GM18907 (cell line): ENCODE results near the gene NOX3.
"Not testable (repeated sequence)": the region's sequence is repeated elsewhere in the genome, so short reads cannot be mapped to it uniquely, and the experiment has no call there.

Experiments
- ATAC-seq: cut with Tn5 transposase; IDR thresholded peaks from one replicate; pipeline ENCODE4 v1.9.1; 2021; ENCODE audit warnings: mild to moderate bottlenecking, moderate library complexity; ENCODE audit not compliant: unreplicated experiment

The NOX3 gene

GRCh38 chr6:155470979-155471616 is 15.5 kb upstream of the NOX3 start:
- not testable (repeated sequence) for ATAC-seq

GRCh38 chr6:155468543-155468942 is 12.9 kb upstream of the NOX3 start:
- not testable (repeated sequence) for ATAC-seq

- ATAC-seq: no peak
These were observed 10.9 kb upstream of the NOX3 start for GRCh38 chr6:155466539-155466938.

DNA sequence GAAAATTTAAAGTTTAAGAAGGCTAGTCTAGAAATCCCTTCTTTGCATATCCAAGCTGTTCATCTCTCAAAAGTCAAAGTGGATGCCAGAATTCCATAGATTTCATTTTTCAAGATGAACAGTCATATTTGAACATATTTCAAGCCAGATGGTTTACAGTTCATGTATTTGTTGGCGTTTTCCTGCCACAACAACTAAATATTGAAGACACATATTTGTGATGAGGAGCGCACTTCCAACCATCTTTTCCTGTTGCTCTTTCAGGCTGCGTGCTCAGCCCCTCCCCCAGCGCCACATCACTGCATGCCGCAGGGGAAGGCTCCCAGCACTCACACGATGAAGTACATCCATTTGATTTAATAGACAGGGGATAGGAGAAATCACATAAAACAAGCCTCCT is 5.9 kb upstream of the NOX3 start:
- no peak for ATAC-seq

DNA sequence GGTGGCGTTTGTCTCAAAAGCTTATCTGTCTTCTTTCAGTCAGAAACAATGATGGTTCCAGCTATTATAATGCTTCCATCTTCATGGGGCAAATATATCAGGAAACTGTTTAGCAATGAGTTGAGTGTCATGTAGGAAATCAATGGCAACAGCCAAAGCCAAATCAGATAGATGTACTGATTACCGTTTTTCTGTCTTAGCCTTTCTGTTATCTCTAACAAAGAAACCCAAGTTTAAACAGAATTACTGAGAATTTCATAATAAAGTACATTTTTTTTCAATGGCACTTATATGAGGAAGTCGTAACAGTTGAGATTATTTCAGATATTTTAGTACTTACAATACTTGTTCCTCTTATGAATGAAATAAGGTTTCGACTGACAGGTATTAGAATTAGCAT is 1.2 kb downstream of the NOX3 start:
- ATAC-seq: no peak

- no peak for ATAC-seq
These were observed 1.6 kb downstream of the NOX3 start for GRCh38 chr6:155454008-155454407.

- ATAC-seq: no peak
These were observed 3.1 kb downstream of the NOX3 start for GRCh38 chr6:155452576-155452975.

- not testable (repeated sequence) for ATAC-seq
These were observed 4.1 kb downstream of the NOX3 start for GRCh38 chr6:155451530-155451929.

GRCh38 chr6:155450240-155450581 is 5.4 kb downstream of the NOX3 start:
- ATAC-seq: no peak

DNA sequence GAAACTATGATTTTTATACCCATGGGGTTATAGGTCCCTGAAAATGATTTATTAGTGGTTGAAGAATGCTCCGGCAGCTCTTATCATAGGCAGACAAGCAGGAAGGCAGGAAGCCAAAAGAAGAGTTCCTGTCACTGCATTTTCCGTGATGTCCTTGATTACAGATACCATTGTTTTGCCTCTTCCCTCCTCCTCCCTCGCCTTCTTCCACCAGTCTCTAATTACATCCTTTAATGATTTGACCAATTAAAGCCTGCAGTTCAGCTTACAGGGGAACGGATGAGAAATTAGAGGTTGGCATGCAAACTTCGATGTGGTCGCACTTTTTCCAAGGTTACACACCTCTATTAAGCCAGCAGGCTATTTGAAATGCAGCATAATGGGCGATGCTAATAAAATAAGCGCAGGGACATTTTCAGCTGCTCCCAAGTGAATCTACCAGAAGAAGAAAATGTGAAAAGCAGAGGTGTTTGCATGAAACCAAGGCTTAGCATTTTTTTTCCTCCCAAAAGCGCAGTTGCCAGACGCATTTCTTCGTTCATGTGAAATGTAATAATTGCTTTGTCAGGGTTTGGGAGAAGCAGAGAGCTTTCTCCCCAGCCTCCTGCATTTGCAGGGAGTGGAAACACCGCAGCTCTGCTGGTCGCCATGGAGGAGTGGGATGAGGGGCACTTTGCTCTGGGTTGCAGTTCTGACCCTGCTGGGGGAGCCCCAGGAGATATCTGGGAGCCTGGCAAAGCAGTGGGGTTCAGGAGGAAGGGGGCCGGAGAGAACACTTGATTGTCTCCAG is 6.0 kb downstream of the NOX3 start:
- no peak for ATAC-seq

GRCh38 chr6:155448668-155449449 is 6.8 kb downstream of the NOX3 start:
- ATAC-seq: no peak

DNA sequence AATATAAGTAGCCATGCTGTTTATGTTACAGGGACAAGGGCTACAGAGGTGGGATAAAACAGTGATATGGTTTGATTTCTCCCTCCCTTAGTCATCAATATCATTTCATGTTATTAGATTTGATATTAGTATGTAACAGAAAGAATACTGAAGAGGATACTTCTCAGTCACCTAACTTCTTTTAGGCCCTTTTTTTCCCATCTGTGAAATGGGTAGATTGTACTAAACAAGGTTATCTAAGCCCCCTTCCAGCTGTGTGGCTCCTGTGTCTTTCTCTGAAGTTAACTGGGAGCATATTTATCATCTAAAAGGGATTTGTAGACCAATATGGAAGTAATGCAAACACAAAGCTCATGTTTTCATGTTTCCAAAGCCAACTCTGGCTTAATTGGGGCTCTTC is 7.7 kb downstream of the NOX3 start:
- no peak for ATAC-seq

DNA sequence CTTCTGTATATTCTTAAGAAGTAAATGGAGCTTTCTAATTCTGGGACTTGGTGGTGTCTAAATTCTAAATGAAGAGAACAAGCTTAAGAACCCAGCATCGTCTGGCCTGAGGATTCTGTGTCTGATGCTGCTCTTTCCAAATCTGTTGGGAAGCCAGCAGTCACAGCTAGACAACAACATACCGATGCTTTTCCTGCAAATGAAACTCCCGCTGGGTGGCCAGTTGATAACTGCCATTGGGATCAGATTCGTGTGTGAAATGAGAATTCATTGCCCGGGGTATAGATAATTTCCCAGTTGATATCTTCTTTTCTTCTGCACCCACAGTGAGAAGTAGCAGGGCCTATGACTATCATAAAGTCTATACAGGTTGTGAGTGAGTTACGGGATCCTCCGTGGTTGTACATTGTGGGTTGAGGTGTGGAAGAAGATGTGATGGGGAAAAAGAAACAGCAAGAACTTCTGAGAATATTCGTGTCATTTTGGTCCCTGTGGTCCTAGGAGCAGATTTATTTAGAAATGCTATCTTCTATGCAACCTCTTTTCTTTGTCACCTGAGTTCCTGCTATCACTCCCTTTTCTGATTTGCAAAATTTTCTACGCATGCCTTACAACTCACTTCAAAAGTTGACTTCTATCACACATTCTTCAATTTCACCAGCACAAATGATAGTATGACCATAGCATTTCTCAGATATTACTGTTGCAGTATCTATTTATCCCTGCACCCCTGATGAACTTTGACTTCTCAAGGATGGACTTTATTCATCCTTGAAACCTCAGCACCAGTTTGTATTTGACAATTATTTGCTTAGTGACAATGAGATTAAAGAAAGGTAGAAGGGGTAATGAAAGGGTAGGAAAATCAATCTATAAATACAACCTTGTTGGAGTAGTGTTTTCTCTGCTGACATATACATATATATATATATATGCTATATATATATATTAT is 10.4 kb downstream of the NOX3 start:
- ATAC-seq: no peak

DNA sequence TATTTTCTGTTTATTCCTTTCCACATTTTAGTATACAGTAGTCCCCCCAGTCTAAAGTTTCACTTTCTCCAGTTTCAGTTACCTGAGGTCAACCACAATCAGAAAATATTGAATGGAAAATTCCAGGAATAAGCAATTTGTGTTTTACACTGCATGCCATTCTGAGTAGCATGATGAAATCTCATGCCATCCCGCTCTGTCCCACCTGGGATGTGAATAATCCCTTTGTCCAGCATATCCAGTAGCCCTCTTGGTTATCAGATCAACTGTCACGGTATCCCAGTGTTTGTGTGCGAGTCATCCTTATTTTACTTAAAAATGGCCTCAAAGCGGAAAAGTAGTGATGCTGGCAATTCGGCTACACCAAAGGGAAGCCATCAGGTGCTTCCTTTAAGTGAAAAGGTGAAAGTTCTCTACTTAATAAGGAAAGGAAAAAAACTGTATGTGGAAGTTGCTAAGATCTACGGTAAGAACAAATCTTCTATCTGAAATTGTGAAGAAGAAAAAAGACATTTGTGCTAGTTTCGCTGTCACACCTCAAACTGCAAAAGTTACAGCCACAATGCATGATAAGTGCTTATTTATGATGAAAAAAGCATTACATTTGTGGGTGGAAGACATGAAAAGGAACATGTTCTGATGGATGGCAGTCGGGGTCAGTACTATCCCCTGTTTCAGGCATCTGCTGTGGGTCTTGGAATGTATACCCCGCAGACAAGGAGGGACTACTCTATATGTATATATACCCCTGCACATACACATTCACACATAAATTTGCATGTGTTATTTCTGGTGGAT is 11.3 kb downstream of the NOX3 start:
- ATAC-seq: no peak

DNA sequence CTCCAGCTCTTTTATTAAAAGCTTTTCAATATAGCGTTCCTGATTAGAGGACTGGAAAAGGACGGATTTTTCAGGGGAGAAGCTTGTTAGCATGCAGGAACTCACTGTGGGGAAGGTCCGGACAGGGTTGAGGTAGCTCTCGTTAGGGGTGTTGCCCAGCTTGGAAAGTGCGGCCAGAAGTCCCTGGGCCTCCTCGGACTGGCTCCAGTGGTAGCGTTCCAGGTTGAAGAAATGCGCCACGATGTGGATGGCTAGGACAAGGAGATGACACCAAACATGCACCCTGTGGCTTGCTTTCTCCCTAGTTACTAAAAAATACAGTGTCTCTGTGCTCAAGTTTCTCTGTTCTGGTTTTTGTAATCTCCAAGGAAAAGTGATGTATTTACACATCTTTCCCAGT is 12.5 kb downstream of the NOX3 start:
- ATAC-seq: no peak

DNA sequence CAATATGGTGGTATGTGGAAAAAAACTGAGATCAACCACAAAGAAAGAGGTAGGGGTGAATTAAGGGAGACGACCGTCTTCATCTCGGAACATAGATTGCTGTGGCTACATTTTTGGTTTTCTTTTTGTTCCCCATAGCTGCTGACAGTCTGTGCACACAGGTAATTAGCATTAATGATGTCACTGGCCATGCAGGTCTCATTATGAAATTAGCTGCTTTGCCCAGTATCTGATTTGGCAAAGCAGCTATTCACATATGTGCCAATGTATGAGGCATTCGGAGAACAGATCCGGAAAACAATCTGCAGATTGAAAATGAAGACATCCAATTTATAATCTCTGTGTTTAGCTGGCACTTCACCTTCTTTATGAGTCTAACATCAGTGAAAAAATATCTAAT is 13.1 kb downstream of the NOX3 start:
- ATAC-seq: no peak

DNA sequence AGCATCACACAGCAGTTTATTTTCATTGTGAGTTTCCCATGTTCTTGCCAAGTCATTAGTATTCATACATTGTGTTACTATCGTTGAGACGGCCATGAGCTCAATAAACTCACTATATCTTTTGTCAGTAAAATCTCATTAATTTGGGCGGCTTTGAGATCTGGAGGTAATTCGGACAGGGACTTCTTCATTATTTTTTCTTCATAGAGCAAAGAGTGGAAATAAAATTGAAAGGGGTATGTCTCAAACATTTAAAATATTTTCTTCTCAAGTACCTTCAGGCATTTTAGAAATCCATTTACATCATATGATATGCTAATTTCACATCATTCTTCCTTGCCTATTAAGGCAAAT is 14.6 kb downstream of the NOX3 start:
- ATAC-seq: no peak

DNA sequence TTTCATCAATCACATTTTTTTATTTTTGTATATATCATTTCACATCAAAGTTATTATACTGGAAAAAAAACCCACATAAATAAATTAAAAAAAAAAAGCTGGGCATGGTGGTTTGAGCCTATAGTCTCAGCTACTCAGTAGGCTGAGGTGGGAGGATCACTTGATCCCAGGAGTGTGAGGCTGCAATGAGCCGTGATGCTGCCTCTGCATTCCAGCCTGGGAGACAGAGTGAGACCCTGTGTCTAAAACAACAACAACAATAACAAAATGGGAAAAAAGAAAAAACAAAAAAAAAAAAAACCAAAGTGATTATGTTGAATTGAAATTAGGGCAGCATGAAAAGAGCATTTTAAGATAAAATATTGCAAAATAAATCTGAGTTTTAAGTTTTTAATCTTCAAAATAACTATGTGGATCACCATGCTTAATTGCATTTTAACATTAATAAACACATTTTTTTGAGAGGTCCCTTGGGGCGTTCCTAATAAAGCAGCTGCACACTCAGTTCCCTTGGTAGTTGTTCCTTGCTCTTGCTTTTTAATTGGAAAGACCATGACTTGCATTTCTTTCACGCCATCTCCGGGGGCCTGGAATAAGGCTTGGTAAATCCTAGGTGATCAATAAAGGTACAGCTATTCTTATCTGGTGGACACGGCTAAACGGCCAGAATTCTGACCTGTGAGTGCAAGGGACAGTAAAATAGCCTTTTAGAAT is 15.1 kb downstream of the NOX3 start:
- ATAC-seq: no peak

- ATAC-seq: no peak
These were observed 16.3 kb downstream of the NOX3 start for GRCh38 chr6:155439376-155439775.
